ENCODE measurements around the gene IDH2.

GRCh38 chr15:90062973-90063769 lies 39.1 kb downstream of the IDH2 start:
- TF ChIP-seq, protein P1, sequence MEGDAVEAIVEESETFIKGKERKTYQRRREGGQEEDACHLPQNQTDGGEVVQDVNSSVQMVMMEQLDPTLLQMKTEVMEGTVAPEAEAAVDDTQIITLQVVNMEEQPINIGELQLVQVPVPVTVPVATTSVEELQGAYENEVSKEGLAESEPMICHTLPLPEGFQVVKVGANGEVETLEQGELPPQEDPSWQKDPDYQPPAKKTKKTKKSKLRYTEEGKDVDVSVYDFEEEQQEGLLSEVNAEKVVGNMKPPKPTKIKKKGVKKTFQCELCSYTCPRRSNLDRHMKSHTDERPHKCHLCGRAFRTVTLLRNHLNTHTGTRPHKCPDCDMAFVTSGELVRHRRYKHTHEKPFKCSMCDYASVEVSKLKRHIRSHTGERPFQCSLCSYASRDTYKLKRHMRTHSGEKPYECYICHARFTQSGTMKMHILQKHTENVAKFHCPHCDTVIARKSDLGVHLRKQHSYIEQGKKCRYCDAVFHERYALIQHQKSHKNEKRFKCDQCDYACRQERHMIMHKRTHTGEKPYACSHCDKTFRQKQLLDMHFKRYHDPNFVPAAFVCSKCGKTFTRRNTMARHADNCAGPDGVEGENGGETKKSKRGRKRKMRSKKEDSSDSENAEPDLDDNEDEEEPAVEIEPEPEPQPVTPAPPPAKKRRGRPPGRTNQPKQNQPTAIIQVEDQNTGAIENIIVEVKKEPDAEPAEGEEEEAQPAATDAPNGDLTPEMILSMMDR (IDR thresholded peaks at IDR 0.05): no peak
- TF ChIP-seq POLR2A (IDR thresholded peaks at IDR 0.05): no peak

Data from transverse colon (tissue), 3 donors.